Choroid plexus epithelial cell (primary cell): ENCODE data around the gene ZSCAN20.

Source experiments
- DNase-seq: peaks from one replicate; pipeline ENCODE4 v3.0.0-alpha.2; 2010; ENCODE audit warnings: low read depth
- H3K4me3 ChIP-seq: 2 replicates; pipeline ENCODE4 v1.5.1; 2011; ENCODE audit warnings: low read depth, mild to moderate bottlenecking, control low read depth, low read length, moderate library complexity
- CTCF ChIP-seq: conservative IDR thresholded peaks from 2 replicates; pipeline ENCODE4 v1.5.1; 2011; ENCODE audit warnings: low read depth, mild to moderate bottlenecking, control low read depth, inconsistent platforms, low read length, moderate library complexity

ZSCAN20 gene

GRCh38 chr1:33429856-33430691 lies 42.4 kb upstream of the ZSCAN20 start:
- H3K4me3 ChIP-seq = peak overlapping the region; percentile 79
- no peak for TF ChIP-seq CTCF
- peak; percentile 26 for DNase-seq

GRCh38 chr1:33430692-33431593 lies 41.5 kb upstream of the ZSCAN20 start, which contains the start of gene PHC2:
Gene PHC2 (minus strand): TSS chr1:33431095. CDS start chr1:33375539, 55,556 bp downstream.
- TF ChIP-seq CTCF = peak; percentile 6
- DNase-seq = peak; percentile 98
- H3K4me3 ChIP-seq = peak within 1 kb of the TSS; percentile 79

GRCh38 chr1:33433509-33434362 lies 38.7 kb upstream of the ZSCAN20 start:
- no peak overlapping the region for H3K4me3 ChIP-seq
- TF ChIP-seq CTCF = no peak
- DNase-seq = peak; percentile 98

- no peak overlapping the region for H3K4me3 ChIP-seq
- no peak for TF ChIP-seq CTCF
- no peak for DNase-seq
These were observed 38.1 kb upstream of the ZSCAN20 start for GRCh38 chr1:33434363-33434750.

- no peak for TF ChIP-seq CTCF
- no peak overlapping the region for H3K4me3 ChIP-seq
- peak; percentile 85 for DNase-seq
These were observed 37.2 kb upstream of the ZSCAN20 start for GRCh38 chr1:33435096-33435820.
